Measurements from ENCODE around the gene FLNB.

DNA sequence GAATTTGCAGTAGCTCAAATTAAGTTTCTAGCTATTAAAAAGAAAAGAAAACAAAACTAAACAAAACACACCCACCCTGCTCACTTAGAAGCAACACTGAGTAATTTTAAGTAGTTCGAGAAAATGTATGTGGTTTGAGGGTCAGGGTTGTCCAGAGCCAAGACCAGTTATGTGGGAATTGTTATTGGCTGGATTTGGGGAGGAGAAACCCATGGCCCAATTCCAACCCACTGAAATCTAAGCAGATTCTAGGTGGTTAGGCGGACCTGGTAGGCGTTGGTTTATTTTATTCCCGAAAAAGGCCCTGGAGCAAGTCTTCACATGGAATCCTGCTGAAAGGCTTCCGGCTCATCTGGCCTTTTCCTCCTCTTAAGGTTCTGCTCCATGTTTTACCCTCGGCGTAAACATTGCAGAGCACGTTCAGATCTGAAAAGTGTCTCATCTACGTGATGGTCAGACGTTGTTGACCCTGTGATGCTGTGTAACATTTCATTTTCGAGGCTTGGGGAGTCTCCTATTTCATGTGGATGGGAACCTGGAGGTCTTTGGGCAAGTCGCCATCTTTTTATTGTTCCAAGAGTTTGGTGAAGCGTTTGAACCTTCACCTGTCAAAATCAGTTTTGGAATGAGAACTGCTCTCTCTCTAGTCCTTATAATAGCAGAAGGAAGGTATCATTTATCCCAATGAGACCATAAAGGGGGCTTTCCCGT is 64.0 kb downstream of the FLNB start:
- TF ChIP-seq, protein P1, sequence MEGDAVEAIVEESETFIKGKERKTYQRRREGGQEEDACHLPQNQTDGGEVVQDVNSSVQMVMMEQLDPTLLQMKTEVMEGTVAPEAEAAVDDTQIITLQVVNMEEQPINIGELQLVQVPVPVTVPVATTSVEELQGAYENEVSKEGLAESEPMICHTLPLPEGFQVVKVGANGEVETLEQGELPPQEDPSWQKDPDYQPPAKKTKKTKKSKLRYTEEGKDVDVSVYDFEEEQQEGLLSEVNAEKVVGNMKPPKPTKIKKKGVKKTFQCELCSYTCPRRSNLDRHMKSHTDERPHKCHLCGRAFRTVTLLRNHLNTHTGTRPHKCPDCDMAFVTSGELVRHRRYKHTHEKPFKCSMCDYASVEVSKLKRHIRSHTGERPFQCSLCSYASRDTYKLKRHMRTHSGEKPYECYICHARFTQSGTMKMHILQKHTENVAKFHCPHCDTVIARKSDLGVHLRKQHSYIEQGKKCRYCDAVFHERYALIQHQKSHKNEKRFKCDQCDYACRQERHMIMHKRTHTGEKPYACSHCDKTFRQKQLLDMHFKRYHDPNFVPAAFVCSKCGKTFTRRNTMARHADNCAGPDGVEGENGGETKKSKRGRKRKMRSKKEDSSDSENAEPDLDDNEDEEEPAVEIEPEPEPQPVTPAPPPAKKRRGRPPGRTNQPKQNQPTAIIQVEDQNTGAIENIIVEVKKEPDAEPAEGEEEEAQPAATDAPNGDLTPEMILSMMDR (IDR thresholded peaks at IDR 0.05) = no peak
- no peak for TF ChIP-seq EZH2 (IDR thresholded peaks at IDR 0.05)
